Thyroid gland (tissue), 4 donors: ENCODE results near the gene PIGQ.

Experiments used
- CTCF ChIP-seq, 6 experiments: fragments of 200-600 bp in 3 of 6; fragments of 450-650 bp in 3 of 6; sonication (generic) in 3 of 6; IDR thresholded peaks; one replicate each; pipeline ENCODE4 v1.5.1; 2016 to 2019; ENCODE audit warnings: antibody characterized with exemption in 6 of 6, mild to moderate bottlenecking in 2 of 6, inconsistent platforms in 1 of 6, moderate library complexity in 1 of 6
- POLR2A ChIP-seq, 2 donors: fragments of 450-650 bp; IDR thresholded peaks; one replicate each; pipeline ENCODE4 v1.6.1; 2017; ENCODE audit warnings: antibody characterized with exemption in 2 of 2, mild to moderate bottlenecking in 2 of 2, moderate library complexity in 1 of 2

- TF ChIP-seq POLR2A (IDR thresholded peaks at IDR 0.05) (no peak), CTCF (IDR thresholded peaks at IDR 0.05) (no peak)
These were observed 38.2 kb upstream of the PIGQ start for GRCh38 chr16:531494-532125.
